ENCODE data around the gene KIAA1958. TPM values are rescaled to one million over a fixed set of nuclear protein-coding genes. Genes with fewer than 3 reads are reported as not detected.

The KIAA1958 gene
- polyA plus RNA-seq, 2 of the 4 experiments (the other 2 are of a cell fraction) = 2.2 to 3.7 TPM

GRCh38 chr9:112601636-112602035, 115.0 kb downstream of the KIAA1958 start (continued):
- no peak for TF ChIP-seq USF2 (IDR thresholded peaks at IDR 0.05)
- TF ChIP-seq ZSCAN20 (CRISPR knock-in tag; IDR thresholded peaks at IDR 0.05) = no peak
- TF ChIP-seq EHMT2 (IDR thresholded peaks at IDR 0.05; ENCODE audit: low read depth) = no peak
- no peak for TF ChIP-seq SMC3 (IDR thresholded peaks at IDR 0.05)

- Histone ChIP-seq H3K4me1 (peaks cover 14% of the 10 kb centered on the region; the same call in 2 of the 3 replicates), H3K4me3 (no peak overlapping the region), H3K27ac (no peak overlapping the region), H3K9me3 (no peaks in the 10 kb centered on the region), H3K4me2 (no peak overlapping the region)
- ATAC-seq = no peak
- ChIA-PET CTCF (no interaction called here), POLR2A (no interaction called here)
- no peak for DNase-seq (ENCODE audit: low read depth in 1 of 2, low spot score in 1 of 2)
- no peak for FAIRE-seq
- WGBS (ENCODE audit: missing lambda C conversion rate) = 88% methylated on average over 2 of the region's 2 CpGs
- no peak for TF ChIP-seq ZC3H11A (IDR thresholded peaks at IDR 0.05)
- TF ChIP-seq ATOH8 (CRISPR knock-in tag; IDR thresholded peaks at IDR 0.05; ENCODE audit: low read depth) = no peak
- TF ChIP-seq RAD21 (conservative IDR thresholded peaks at IDR 0.05 in 1 of 2, IDR thresholded peaks at IDR 0.05 in 1 of 2) = no peak
- no peak for TF ChIP-seq RNF2 (IDR thresholded peaks at IDR 0.05; ENCODE audit: borderline replicate concordance, low read depth)
- no peak for TF ChIP-seq SMC3 (IDR thresholded peaks at IDR 0.05)
- TF ChIP-seq JUNB (IDR thresholded peaks at IDR 0.05) = no peak
- TF ChIP-seq MAX (IDR thresholded peaks at IDR 0.05) = no peak
Observed at GRCh38 chr9:112604790-112605189, 118.2 kb downstream of the KIAA1958 start.

GRCh38 chr9:112605518-112605917, 118.9 kb downstream of the KIAA1958 start:
- TF ChIP-seq ESRRA (IDR thresholded peaks at IDR 0.05; ENCODE audit: borderline replicate concordance, low read length) (no peak), BHLHE40 (IDR thresholded peaks at IDR 0.05; ENCODE audit: low read depth, low read length) (no peak), NFE2L2 (conservative IDR thresholded peaks at IDR 0.05; ENCODE audit: low read length) (no peak), MAZ (IDR thresholded peaks at IDR 0.05; ENCODE audit: borderline replicate concordance, low read depth, low read length) (no peak), EP300 (IDR thresholded peaks at IDR 0.05) (no peak), PBX3 (IDR thresholded peaks at IDR 0.05) (no peak)
- FAIRE-seq = no peak
- H3K4me1 ChIP-seq = peaks cover 14% of the 10 kb centered on the region; the same call in 2 of the 3 replicates
- no peaks in the 10 kb centered on the region for H3K9me3 ChIP-seq
- ATAC-seq = no peak
- POLR2A ChIA-PET = no interaction called here
- no peak for DNase-seq (ENCODE audit: low read depth in 1 of 2, low spot score in 1 of 2)
- no peak overlapping the region for H3K4me3 ChIP-seq
- H3K27ac ChIP-seq = no peak overlapping the region
- WGBS (ENCODE audit: missing lambda C conversion rate) = 87% methylated on average over 1 of the region's 1 CpG
- CTCF ChIA-PET = no interaction called here
- H3K4me2 ChIP-seq = no peak overlapping the region

- no peaks in the 10 kb centered on the region for H3K9me3 ChIP-seq
- POLR2A ChIA-PET = no interaction called here
Observed at GRCh38 chr9:112605963-112606699, 119.5 kb downstream of the KIAA1958 start.

More at GRCh38 chr9:112605963-112606699, 119.5 kb downstream of the KIAA1958 start:
- Histone ChIP-seq H3K4me2 (no peak overlapping the region), H3K4me3 (no peak overlapping the region), H3K4me1 (peaks cover 11% of the 10 kb centered on the region; the same call in 2 of the 3 replicates), H3K27ac (no peak overlapping the region)
- DNase-seq (ENCODE audit: low read depth in 1 of 2, low spot score in 1 of 2) (no peak), ATAC-seq (no peak), FAIRE-seq (no peak)
- 92% methylated on average over 2 of the region's 2 CpGs for WGBS (ENCODE audit: missing lambda C conversion rate)
- TF ChIP-seq PBX3 (IDR thresholded peaks at IDR 0.05) = no peak
- no peak for TF ChIP-seq ESRRA (IDR thresholded peaks at IDR 0.05; ENCODE audit: borderline replicate concordance, low read length)
- no peak for TF ChIP-seq HES2 (IDR thresholded peaks at IDR 0.05)
- TF ChIP-seq KDM1A (IDR thresholded peaks at IDR 0.05; ENCODE audit: low read depth) = no peak
- no peak for TF ChIP-seq SMC3 (IDR thresholded peaks at IDR 0.05)
- TF ChIP-seq KDM5A (IDR thresholded peaks at IDR 0.05) = no peak
- no peak for TF ChIP-seq CEBPB (IDR thresholded peaks at IDR 0.05)
- no peak for TF ChIP-seq BCL3 (IDR thresholded peaks at IDR 0.05)
- no peak for TF ChIP-seq RFX5 (IDR thresholded peaks at IDR 0.05)
- no peak for TF ChIP-seq ZC3H11A (IDR thresholded peaks at IDR 0.05)
- TF ChIP-seq JUN (IDR thresholded peaks at IDR 0.05) = no peak
- TF ChIP-seq EHF (CRISPR knock-in tag; IDR thresholded peaks at IDR 0.05) = no peak
- CTCF ChIA-PET = no interaction called here
